A549 treated with DMSO at 1 μM for 4 hours (cell line): ENCODE results near the gene DNPH1. TPM values are rescaled to one million over a fixed set of nuclear protein-coding genes. Genes with fewer than 3 reads are reported as not detected.

Experiments used
- total RNA-seq: library from RNA; stranded (reverse); fragments of 200-300 nt; extraction: Qiagen RNA extraction; gene quantifications from 5 replicates; pipeline ENCODE4 v1.2.3, GENCODE V29; 2022; ENCODE audit warnings: low read depth

The DNPH1 gene, protein sequence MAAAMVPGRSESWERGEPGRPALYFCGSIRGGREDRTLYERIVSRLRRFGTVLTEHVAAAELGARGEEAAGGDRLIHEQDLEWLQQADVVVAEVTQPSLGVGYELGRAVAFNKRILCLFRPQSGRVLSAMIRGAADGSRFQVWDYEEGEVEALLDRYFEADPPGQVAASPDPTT
- 74.5 to 96.8 TPM (median 85.9 TPM) in 5 replicates for total RNA-seq

DNA sequence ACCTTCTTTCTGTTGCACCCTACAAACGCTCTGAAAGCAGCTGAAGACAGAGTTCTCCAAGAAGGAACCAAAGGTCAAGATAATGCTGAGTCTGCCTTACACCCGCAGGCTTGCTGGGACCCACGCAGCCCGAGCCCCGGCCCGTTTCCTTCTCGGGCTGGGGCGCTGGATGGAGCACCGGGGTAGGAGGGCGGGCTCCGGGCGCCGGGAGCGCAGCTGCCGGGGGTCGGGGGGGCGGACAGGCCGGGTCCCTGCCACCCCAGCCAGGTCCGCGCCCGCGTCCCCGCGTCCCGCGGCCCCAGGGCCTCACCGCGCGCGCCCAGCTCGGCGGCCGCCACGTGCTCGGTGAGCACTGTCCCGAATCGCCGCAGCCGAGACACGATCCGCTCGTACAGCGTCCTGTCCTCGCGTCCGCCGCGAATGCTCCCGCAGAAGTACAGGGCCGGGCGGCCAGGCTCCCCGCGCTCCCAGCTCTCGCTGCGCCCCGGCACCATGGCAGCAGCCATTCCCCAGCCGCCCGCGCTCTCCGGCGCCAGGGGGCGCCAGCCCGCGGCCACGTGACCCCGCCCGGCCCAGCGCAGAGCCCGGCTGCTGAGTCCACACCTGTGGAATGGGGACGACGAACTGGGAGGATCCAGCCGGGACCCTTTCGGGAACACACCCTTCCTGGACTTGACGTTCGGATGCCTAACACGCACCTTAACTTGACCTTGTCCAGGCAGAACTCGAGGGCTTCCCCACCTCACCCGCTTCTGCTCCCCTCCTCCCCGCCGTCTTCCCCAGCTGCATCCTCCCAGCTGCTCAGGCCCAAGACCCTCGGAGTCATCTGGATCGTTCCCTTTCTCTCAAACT is at the start of gene DNPH1:
DNPH1 (minus strand) TSS at position 531 of the 852 bp plus-strand sequence; CDS start at position 506, 25 bp downstream.

DNA sequence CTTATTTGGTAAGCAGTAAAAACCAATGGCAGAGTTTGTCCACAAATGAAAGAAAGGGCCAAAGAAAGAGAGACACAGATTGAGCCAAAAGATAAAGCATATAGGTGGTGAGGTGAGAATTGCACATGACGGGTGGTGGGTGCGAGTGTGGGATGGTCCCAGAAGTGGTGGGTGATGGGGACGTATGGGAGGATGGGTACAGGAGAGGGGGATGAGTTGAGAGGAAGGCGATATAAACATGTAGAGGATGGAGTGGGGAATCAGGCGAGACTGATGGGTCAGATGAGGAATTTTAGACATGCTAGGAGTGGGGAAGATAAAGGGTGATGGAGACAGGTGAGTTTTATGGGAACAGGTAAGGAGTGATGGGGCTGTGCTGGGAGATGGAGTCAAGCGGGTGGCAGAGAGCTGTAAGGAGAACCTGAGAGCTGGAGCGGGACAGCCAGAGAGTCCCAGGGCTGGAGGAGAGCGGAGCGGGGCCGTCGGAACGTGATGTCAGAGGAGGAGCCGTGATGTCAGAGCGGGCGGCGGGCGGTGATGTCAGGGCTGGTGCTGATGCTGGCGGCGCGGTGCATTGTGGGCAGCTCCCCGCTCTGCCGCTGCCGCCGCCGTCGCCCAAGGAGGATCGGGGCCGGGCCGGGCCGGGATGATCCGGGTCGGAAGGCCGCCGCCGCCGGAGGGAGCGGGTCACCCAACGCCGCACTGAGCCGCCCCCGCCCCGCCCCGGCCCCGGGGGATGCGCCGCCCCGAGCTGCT is 13.8 kb upstream of the DNPH1 start, which contains the start of gene TTBK1:
TTBK1 (plus strand) TSS at position 574 of the 756 bp plus-strand sequence. CDS start 3,180 bp downstream, outside the sequence.

DNA sequence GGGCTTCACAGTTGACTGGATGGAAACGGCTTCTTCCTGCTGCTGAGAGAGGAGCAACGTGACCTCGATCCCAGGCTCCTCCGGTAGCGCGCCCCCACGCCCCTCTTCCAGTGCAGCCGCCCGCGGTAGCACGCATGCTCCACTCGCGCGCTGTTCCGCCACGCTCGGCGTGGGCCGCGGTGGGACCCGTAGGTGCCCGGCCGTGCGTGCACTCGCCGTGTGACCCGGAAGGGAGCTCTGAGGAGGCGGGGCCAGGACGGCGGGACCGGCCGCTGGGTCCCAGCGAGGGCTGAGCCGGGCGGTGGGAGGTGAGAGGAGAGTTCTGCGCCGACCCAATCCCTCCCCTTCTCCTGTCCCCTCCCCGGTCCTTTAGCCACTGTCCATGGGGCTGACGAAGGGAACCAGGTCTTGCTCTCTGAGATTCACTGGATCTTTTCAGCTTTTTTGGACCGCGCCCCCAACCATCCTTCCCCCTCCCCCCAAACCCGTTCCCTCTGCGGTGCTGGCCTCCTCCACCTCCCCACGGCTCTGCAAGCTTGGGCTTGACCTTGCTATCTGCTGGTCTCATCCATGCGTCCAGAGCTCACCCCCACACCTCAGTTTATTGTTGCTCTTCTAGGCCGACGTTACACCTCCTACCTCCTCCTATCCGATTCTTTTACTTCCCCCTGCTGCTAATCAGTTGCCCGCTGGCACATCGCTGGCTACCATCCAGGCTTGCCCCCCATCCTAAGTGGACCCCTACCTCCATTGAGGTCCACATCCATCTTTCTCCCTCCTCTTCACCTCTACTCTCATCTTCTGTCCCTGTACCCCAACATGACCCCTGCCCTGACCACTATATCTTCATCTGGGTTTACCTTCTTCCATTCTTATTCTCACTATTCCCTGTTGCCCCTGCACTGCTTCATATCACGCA is 47.1 kb downstream of the DNPH1 start, which contains the start of gene CUL9:
CUL9 (plus strand) TSS at position 255 of the 919 bp plus-strand sequence. CDS start 2,115 bp downstream, outside the sequence.

Other genes with a start within 250 kb of the DNPH1 start
- 25.2 to 30.8 TPM (median 27.0 TPM) in 5 replicates for gene PPP2R5D, start 244.9 kb downstream of the DNPH1 start, total RNA-seq
- 84.5 to 98.0 TPM (median 96.9 TPM) in 5 replicates for gene MEA1, start 215.5 kb downstream of the DNPH1 start, total RNA-seq
- gene KLHDC3, start 215.2 kb downstream of the DNPH1 start, total RNA-seq = 27.9 to 32.8 TPM (median 29.8 TPM) in 5 replicates
- gene RRP36, start 207.9 kb downstream of the DNPH1 start, total RNA-seq = 69.0 to 76.3 TPM (median 74.7 TPM) in 5 replicates
- 7.3 to 8.5 TPM (median 7.6 TPM) in 5 replicates for gene CUL7, start 175.6 kb downstream of the DNPH1 start, total RNA-seq
- gene MRPL2, start 170.0 kb downstream of the DNPH1 start, total RNA-seq = 50.9 to 60.3 TPM (median 57.7 TPM) in 5 replicates
- gene KLC4, start 169.8 kb downstream of the DNPH1 start, total RNA-seq = 7.1 to 8.7 TPM (median 7.6 TPM) in 5 replicates
- 4.3 to 5.8 TPM (median 4.9 TPM) in 5 replicates for gene PTK7, start 153.2 kb downstream of the DNPH1 start, total RNA-seq
- 15.0 to 18.1 TPM (median 17.4 TPM) in 5 replicates for gene SRF, start 58.2 kb downstream of the DNPH1 start, total RNA-seq
- gene CUL9, start 47.3 kb downstream of the DNPH1 start, total RNA-seq = 5.4 to 10.4 TPM (median 9.7 TPM) in 5 replicates
- gene TTBK1, start 14.0 kb upstream of the DNPH1 start, total RNA-seq = 0.03 to 0.09 TPM (median 0.06 TPM) in 4 of 5 replicates, not detected in the other
- gene SLC22A7, start 68.8 kb upstream of the DNPH1 start, total RNA-seq = not detected in 5 replicates
- gene CRIP3, start 79.3 kb upstream of the DNPH1 start, total RNA-seq = 0.45 to 0.83 TPM (median 0.58 TPM) in 5 replicates
- gene ZNF318, start 140.2 kb upstream of the DNPH1 start, total RNA-seq = 4.7 to 6.5 TPM (median 5.6 TPM) in 5 replicates
- 8.5 to 10.4 TPM (median 9.6 TPM) in 5 replicates for gene ABCC10, start 198.1 kb upstream of the DNPH1 start, total RNA-seq
- 3.5 to 6.8 TPM (median 6.4 TPM) in 5 replicates for gene DLK2, start 226.1 kb upstream of the DNPH1 start, total RNA-seq
- 18.6 to 21.0 TPM (median 20.1 TPM) in 5 replicates for gene TJAP1, start 248.1 kb upstream of the DNPH1 start, total RNA-seq